MM.1S (cell line): Measurements from ENCODE around the gene SLC9A3.

Experiments used
- DNase-seq: peaks from one replicate; pipeline ENCODE4 v3.0.0-alpha.2; 2015
- H2AFZ ChIP-seq: fragments of 300-600 bp; sonication (generic); 2 replicates; pipeline ENCODE4 v1.6.0; 2016; ENCODE audit warnings: antibody characterized with exemption, low read length
- H3F3A ChIP-seq: fragments of 300-600 bp; sonication (generic); 2 replicates; pipeline ENCODE4 v1.6.1; 2016; ENCODE audit warnings: mild to moderate bottlenecking, antibody characterized with exemption, low read length, moderate library complexity, mixed read lengths; ENCODE audit not compliant: insufficient read depth
- H3K27ac ChIP-seq: fragments of 300-600 bp; sonication (generic); 2 replicates; pipeline ENCODE4 v1.5.1; 2016; ENCODE audit warnings: mild to moderate bottlenecking, low read length
- H3K27me3 ChIP-seq: fragments of 300-600 bp; sonication (generic); replicated peaks from 2 replicates; pipeline ENCODE4 v1.6.0; 2016; ENCODE audit warnings: low read length; ENCODE audit not compliant: insufficient read depth
- H3K36me3 ChIP-seq: fragments of 300-600 bp; sonication (generic); replicated peaks from 2 replicates; pipeline ENCODE4 v1.6.1; 2016; ENCODE audit warnings: mild to moderate bottlenecking, low read length, mixed read lengths; ENCODE audit not compliant: insufficient read depth
- H3K4me1 ChIP-seq: fragments of 300-600 bp; sonication (generic); 2 replicates; pipeline ENCODE4 v1.6.1; 2016; ENCODE audit warnings: low read length, mixed read lengths
- H3K4me2 ChIP-seq: fragments of 300-600 bp; sonication (generic); 2 replicates; pipeline ENCODE4 v1.6.0; 2016; ENCODE audit warnings: low read depth, low read length
- H3K4me3 ChIP-seq: fragments of 300-600 bp; sonication (generic); 2 replicates; pipeline ENCODE4 v1.5.1; 2016; ENCODE audit warnings: low read length, mixed read lengths
- H3K79me2 ChIP-seq: fragments of 300-600 bp; sonication (generic); 2 replicates; pipeline ENCODE4 v1.6.1; 2016; ENCODE audit warnings: mixed run types, low read length, mixed read lengths
- H3K9ac ChIP-seq: fragments of 300-600 bp; sonication (generic); 2 replicates; pipeline ENCODE4 v1.6.1; 2016; ENCODE audit warnings: low read length, mixed read lengths
- H3K9me2 ChIP-seq: fragments of 300-600 bp; sonication (generic); replicated peaks from 2 replicates; pipeline ENCODE4 v1.6.1; 2016; ENCODE audit warnings: mild to moderate bottlenecking, low read length, mixed read lengths; ENCODE audit not compliant: insufficient read depth
- H3K9me3 ChIP-seq: fragments of 300-600 bp; sonication (generic); replicated peaks from 2 replicates; pipeline ENCODE4 v1.6.1; 2016; ENCODE audit warnings: mild to moderate bottlenecking, low read length, mixed read lengths; ENCODE audit not compliant: insufficient read depth
- H4K20me1 ChIP-seq: fragments of 300-600 bp; sonication (generic); 2 replicates; pipeline ENCODE4 v1.6.1; 2016; ENCODE audit warnings: mild to moderate bottlenecking, low read length, moderate library complexity, mixed read lengths; ENCODE audit not compliant: insufficient read depth
- CTCF ChIP-seq: fragments of 300-600 bp; sonication (generic); IDR thresholded peaks from 2 replicates; pipeline ENCODE4 v1.5.1; 2016; ENCODE audit warnings: antibody characterized with exemption, low read length, mixed read lengths
- EZH2 ChIP-seq: fragments of 300-600 bp; sonication (generic); optimal IDR thresholded peaks from 2 replicates; pipeline ENCODE3; 2017; ENCODE audit warnings: low read depth, mild to moderate bottlenecking, antibody characterized with exemption, low read length, mixed read lengths
- EZH2phosphoT487 ChIP-seq: fragments of 300-600 bp; sonication (generic); IDR thresholded peaks from 2 replicates; pipeline ENCODE4 v1.6.1; 2018; ENCODE audit warnings: antibody characterized with exemption, low read length

SLC9A3 gene

DNA sequence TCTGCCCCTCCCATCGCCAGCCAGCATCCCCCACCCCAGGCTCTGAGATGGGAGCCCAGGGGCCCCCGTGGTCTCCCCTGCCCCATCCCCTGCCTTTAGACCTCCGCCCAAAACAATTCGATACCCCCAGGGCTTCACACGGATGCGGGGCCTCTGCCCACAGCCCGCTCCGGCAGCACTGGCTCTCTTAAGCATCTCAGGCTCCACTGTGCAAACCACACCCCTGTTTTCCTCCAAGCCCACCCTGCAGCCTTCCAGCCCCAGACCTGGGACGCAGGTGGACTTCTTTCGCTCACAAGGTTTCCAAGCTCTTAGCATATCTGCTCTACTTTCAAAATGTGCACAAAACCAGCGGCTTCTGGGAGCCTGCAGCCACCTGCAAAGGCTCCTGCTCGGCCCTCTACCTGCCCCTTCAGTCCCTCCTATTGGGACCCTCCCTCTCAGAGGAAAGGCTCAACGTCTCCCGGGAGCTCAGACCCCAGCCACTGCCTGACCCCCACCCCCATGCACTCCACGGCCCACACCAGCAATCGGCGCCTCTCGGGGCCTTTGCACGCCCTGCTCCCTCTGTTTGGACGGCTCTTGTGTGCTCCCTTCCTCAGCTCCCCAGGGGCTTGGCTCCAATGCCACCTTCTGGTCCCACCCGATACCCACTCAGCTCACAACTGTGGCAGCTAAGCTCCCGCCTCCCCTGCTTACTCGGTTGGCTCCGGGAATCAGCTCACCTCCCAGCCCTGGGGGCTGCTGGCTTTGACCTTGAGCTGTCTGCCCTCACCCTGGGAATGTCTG is 918 bp upstream of the SLC9A3 start:
- no peak overlapping the region for H3K9ac ChIP-seq
- H3K9me3 ChIP-seq = no peaks in the 10 kb centered on the region
- DNase-seq = no peak
- no peaks in the 10 kb centered on the region for H4K20me1 ChIP-seq
- peaks cover 32% of the 10 kb centered on the region for H3K27me3 ChIP-seq
- no peak for TF ChIP-seq CTCF
- no peak for TF ChIP-seq EZH2
- TF ChIP-seq EZH2phosphoT487 = no peak
- no peak overlapping the region for H3K4me2 ChIP-seq
- no peaks in the 10 kb centered on the region for H3K9me2 ChIP-seq
- H3K27ac ChIP-seq = no peak overlapping the region
- H3K4me3 ChIP-seq = no peak overlapping the region
- peaks cover 29% of the 10 kb centered on the region for H3K4me1 ChIP-seq
- H3K36me3 ChIP-seq = no peaks in the 10 kb centered on the region
- no peak overlapping the region for H2AFZ ChIP-seq
- peaks cover 5% of the 10 kb centered on the region; the same call in 1 of the 2 replicates for H3F3A ChIP-seq
- no peaks in the 10 kb centered on the region for H3K79me2 ChIP-seq

DNA sequence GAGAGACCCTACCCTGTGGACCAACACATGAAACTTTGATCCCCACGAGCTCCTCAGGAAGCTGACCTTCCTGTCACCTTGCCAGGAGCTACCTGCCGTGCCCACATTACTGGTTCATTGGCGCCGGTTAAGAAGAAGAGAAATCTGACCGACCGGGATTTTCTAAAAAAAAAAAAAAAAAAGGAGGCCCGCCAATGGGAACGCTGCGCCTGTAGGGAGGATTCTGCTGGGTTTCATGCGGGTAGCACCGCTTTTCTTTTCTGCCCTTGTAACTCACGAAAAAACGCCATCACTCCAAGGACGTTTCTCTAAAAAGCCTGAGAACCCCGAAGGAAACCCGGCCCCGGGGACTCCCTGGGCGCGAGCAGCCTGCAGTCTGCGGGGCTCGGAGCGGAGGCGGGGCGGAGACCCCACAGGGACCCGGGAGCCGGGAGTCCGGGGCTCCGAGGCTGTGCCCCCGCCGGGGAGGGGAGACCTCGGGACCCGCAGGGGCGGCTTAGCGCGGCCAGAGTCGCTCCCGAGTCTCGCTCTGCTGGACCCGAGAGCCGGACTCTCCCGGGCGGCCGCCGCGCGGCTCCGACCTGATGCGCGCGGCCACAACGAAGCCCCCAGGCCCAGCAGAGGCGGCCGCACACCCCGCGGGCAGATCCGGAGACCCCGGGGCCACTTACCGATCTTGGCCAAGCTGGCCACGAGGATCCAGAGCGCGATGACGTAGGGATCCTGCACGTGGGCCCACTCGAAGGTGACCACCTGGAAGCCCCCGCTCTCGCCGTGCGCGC is 617 bp downstream of the SLC9A3 start:
- Histone ChIP-seq H3K4me1 (peaks cover 17% of the 10 kb centered on the region), H2AFZ (no peak overlapping the region), H3F3A (no peaks in the 10 kb centered on the region), H3K36me3 (no peaks in the 10 kb centered on the region), H3K27me3 (peaks cover 47% of the 10 kb centered on the region), H3K27ac (no peak overlapping the region), H3K79me2 (no peaks in the 10 kb centered on the region), H3K9me3 (no peaks in the 10 kb centered on the region), H3K4me3 (no peak overlapping the region), H3K9ac (no peak overlapping the region), H4K20me1 (no peaks in the 10 kb centered on the region), H3K9me2 (no peaks in the 10 kb centered on the region), H3K4me2 (no peak overlapping the region)
- TF ChIP-seq CTCF (no peak), EZH2phosphoT487 (no peak), EZH2 (no peak)
- DNase-seq = no peak

DNA sequence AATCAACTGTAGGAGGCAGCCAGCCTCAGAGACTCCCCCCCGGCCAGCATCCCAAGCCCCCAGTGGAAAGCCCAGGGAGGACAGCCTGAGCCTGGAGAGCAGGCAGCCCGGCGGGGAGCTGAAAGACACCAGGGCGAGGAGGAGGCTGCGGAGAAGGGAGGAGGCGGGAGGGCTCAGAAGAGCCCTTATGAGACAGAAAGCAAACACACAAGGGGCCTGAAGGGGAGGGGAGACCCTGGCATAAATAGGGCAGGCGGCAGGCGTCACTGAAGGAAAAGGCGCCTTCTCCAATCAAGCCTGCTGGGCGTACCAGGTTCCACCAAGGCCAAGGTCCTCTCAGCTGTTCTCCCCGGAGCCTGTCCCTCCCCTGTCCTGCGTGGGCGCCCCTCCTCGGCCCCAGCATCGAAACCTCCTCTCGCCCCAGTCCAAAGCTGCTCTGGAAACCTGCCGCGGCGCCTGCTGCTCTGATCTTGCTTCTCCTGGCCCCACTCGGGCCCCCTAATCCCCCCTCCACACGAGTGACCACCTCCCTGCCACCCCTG is 1.3 kb downstream of the SLC9A3 start:
- Histone ChIP-seq H3K27ac (no peak overlapping the region), H3K9me3 (no peaks in the 10 kb centered on the region), H3K9me2 (no peaks in the 10 kb centered on the region), H2AFZ (no peak overlapping the region), H3K9ac (no peak overlapping the region), H4K20me1 (no peaks in the 10 kb centered on the region), H3K4me1 (peaks cover 17% of the 10 kb centered on the region), H3F3A (no peaks in the 10 kb centered on the region), H3K4me2 (no peak overlapping the region), H3K27me3 (peaks cover 54% of the 10 kb centered on the region), H3K79me2 (no peaks in the 10 kb centered on the region), H3K4me3 (no peak overlapping the region), H3K36me3 (no peaks in the 10 kb centered on the region)
- DNase-seq = no peak
- no peak for TF ChIP-seq EZH2
- TF ChIP-seq EZH2phosphoT487 = no peak
- TF ChIP-seq CTCF = no peak
